ENCODE data around the gene MEGF10.

- TF ChIP-seq ZFP3 (CRISPR knock-in tag; IDR thresholded peaks at IDR 0.05) = no peak
- no peak for TF ChIP-seq ARNTL (CRISPR knock-in tag; IDR thresholded peaks at IDR 0.05; ENCODE audit: borderline replicate concordance, low read depth)
- TF ChIP-seq ESRRG (CRISPR knock-in tag; IDR thresholded peaks at IDR 0.05) = no peak
- TF ChIP-seq RARB (CRISPR knock-in tag; IDR thresholded peaks at IDR 0.05) = no peak
- TF ChIP-seq CREB5 (CRISPR knock-in tag; IDR thresholded peaks at IDR 0.05; ENCODE audit: low read depth) = no peak
- TF ChIP-seq ZNF8 (CRISPR knock-in tag; IDR thresholded peaks at IDR 0.05) = no peak
- TF ChIP-seq ZC3H10 (CRISPR knock-in tag; IDR thresholded peaks at IDR 0.05) = no peak
- no peak for TF ChIP-seq ZFP30 (CRISPR knock-in tag; IDR thresholded peaks at IDR 0.05)
- TF ChIP-seq ISL1 (CRISPR knock-in tag; IDR thresholded peaks at IDR 0.05) = no peak
- no peak for TF ChIP-seq PATZ1 (CRISPR knock-in tag; IDR thresholded peaks at IDR 0.05; ENCODE audit: borderline replicate concordance)
- no peak for TF ChIP-seq OSR1 (CRISPR knock-in tag; IDR thresholded peaks at IDR 0.05)
These were observed 80.0 kb downstream of the MEGF10 start for GRCh38 chr5:127370631-127371030.

Measured in SK-N-SH treated with all-trans-retinoic acid at 6 μM for 48 hours (cell line).